HepG2 (cell line): ENCODE data around the gene GRAMD1B.
A peak's percentile ranks its signal among the peaks of the same experiment; 100 is the strongest.

Experiments used
- ESRRA ChIP-seq: sonication (generic); formaldehyde crosslinking; IDR thresholded peaks from 2 replicates; pipeline ENCODE4 v1.5.1; 2020; ENCODE audit warnings: mild to moderate bottlenecking, low read depth, missing genetic modification reagents
- GATAD1 ChIP-seq: IDR thresholded peaks from 2 replicates; pipeline ENCODE4 v1.6.1; 2016; ENCODE audit warnings: missing genetic modification reagents, missing compliant biosample characterization
- NR2C2 ChIP-seq: sonication (generic); formaldehyde crosslinking; IDR thresholded peaks from 2 replicates; pipeline ENCODE4 v1.4.0; 2020; ENCODE audit warnings: missing genetic modification reagents, mild to moderate bottlenecking, moderate library complexity, borderline replicate concordance
- POLR2A ChIP-seq, 2 experiments: IDR thresholded peaks; 2 replicates each; pipeline ENCODE4 v1.6.1; 2011; ENCODE audit warnings: low read depth in 2 of 2, low read length in 2 of 2, mild to moderate bottlenecking in 1 of 2, moderate library complexity in 1 of 2; ENCODE audit not compliant: insufficient read depth in 1 of 2
- RAD21 ChIP-seq: fragments of 450-650 bp; formaldehyde crosslinking; IDR thresholded peaks from 2 replicates; pipeline ENCODE4 v1.5.0; 2020; ENCODE audit warnings: mild to moderate bottlenecking
- RFX5 ChIP-seq: IDR thresholded peaks from 2 replicates; pipeline ENCODE4 v1.6.1; 2011; ENCODE audit warnings: low read depth, low read length, improper control_type of control experiment
- TBX2 ChIP-seq: sonication (generic); formaldehyde crosslinking; IDR thresholded peaks from 2 replicates; pipeline ENCODE4 v1.5.0; 2020; ENCODE audit warnings: missing genetic modification reagents, mild to moderate bottlenecking, borderline replicate concordance
- ZSCAN12 ChIP-seq: sonication (generic); formaldehyde crosslinking; IDR thresholded peaks from 2 replicates; pipeline ENCODE4 v1.9.0; 2021; ENCODE audit warnings: mild to moderate bottlenecking, missing genetic modification reagents
- TF ChIP-seq, protein P1 (sequence below): sonication (generic); formaldehyde crosslinking; IDR thresholded peaks from 2 replicates; pipeline ENCODE4 v1.5.0; 2020; ENCODE audit warnings: mild to moderate bottlenecking, missing genetic modification reagents, moderate library complexity
- TF ChIP-seq, protein P2 (sequence below): sonication (generic); formaldehyde crosslinking; IDR thresholded peaks from 2 replicates; pipeline ENCODE4 v1.9.0; 2021; ENCODE audit warnings: missing genetic modification reagents, mild to moderate bottlenecking, borderline replicate concordance
- TF ChIP-seq, protein P3 (sequence below): IDR thresholded peaks from 2 replicates; pipeline ENCODE4 v1.6.1; 2012; ENCODE audit warnings: inconsistent platforms

GRCh38 chr11:123475469-123475868, 45.4 kb downstream of the GRAMD1B start:
- TF ChIP-seq ZSCAN12 (CRISPR knock-in tag) (no peak), GATAD1 (no peak), RFX5 (no peak), NR2C2 (CRISPR knock-in tag) (no peak), TBX2 (no peak), RAD21 (no peak), ESRRA (CRISPR knock-in tag) (no peak), POLR2A (IDR thresholded peaks at IDR 0.05; ENCODE audit: insufficient read depth in 1 of 2, low read depth in 2 of 2, low read length in 2 of 2) (no peak)
- TF ChIP-seq, protein P1, sequence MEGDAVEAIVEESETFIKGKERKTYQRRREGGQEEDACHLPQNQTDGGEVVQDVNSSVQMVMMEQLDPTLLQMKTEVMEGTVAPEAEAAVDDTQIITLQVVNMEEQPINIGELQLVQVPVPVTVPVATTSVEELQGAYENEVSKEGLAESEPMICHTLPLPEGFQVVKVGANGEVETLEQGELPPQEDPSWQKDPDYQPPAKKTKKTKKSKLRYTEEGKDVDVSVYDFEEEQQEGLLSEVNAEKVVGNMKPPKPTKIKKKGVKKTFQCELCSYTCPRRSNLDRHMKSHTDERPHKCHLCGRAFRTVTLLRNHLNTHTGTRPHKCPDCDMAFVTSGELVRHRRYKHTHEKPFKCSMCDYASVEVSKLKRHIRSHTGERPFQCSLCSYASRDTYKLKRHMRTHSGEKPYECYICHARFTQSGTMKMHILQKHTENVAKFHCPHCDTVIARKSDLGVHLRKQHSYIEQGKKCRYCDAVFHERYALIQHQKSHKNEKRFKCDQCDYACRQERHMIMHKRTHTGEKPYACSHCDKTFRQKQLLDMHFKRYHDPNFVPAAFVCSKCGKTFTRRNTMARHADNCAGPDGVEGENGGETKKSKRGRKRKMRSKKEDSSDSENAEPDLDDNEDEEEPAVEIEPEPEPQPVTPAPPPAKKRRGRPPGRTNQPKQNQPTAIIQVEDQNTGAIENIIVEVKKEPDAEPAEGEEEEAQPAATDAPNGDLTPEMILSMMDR (CRISPR knock-in tag): peak; percentile 39
- TF ChIP-seq, protein P2, sequence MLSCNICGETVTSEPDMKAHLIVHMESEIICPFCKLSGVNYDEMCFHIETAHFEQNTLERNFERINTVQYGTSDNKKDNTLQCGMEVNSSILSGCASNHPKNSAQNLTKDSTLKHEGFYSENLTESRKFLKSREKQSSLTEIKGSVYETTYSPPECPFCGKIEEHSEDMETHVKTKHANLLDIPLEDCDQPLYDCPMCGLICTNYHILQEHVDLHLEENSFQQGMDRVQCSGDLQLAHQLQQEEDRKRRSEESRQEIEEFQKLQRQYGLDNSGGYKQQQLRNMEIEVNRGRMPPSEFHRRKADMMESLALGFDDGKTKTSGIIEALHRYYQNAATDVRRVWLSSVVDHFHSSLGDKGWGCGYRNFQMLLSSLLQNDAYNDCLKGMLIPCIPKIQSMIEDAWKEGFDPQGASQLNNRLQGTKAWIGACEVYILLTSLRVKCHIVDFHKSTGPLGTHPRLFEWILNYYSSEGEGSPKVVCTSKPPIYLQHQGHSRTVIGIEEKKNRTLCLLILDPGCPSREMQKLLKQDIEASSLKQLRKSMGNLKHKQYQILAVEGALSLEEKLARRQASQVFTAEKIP: no peak
- TF ChIP-seq, protein P3, sequence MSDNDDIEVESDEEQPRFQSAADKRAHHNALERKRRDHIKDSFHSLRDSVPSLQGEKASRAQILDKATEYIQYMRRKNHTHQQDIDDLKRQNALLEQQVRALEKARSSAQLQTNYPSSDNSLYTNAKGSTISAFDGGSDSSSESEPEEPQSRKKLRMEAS: no peak
